C4-2B (cell line): ENCODE data around the gene ASTN1.

Experiments
- CTCF ChIP-seq: fragments of 450-650 bp; conservative IDR thresholded peaks from 2 replicates; pipeline ENCODE4 v1.5.1; 2017; ENCODE audit warnings: mild to moderate bottlenecking
- ZFX ChIP-seq: fragments of 450-650 bp; IDR thresholded peaks from 2 replicates; pipeline ENCODE4 v1.6.1; 2017

- TF ChIP-seq CTCF (no peak), ZFX (no peak)
These were observed 202.8 kb downstream of the ASTN1 start for GRCh38 chr1:176961678-176962077.
